H9 (cell line): ENCODE results near the gene AIF1L. TPM values are rescaled to one million over a fixed set of nuclear protein-coding genes. Genes with fewer than 3 reads are reported as not detected.

Experiments
- DNase-seq: peaks from one replicate; pipeline ENCODE4 v3.0.0-alpha.2; 2017
- H2AFZ ChIP-seq: one replicate; pipeline ENCODE4 v1.6.1; 2013; ENCODE audit warnings: mild to moderate bottlenecking, low read length, control low read depth, moderate library complexity
- H2AK5ac ChIP-seq: 2 replicates; pipeline ENCODE4 v1.6.1; 2013; ENCODE audit warnings: low read length, control low read depth, mixed read lengths; ENCODE audit not compliant: insufficient read length
- H2BK120ac ChIP-seq: one replicate; pipeline ENCODE4 v1.6.1; 2013; ENCODE audit warnings: low read depth, mild to moderate bottlenecking, low read length, control low read depth, inconsistent platforms; ENCODE audit not compliant: poor library complexity, severe bottlenecking
- H2BK12ac ChIP-seq: 2 replicates; pipeline ENCODE4 v1.6.1; 2013; ENCODE audit warnings: low read length, control low read depth, mixed read lengths, low read depth; ENCODE audit not compliant: insufficient read length
- H2BK15ac ChIP-seq: 2 replicates; pipeline ENCODE4 v1.6.1; 2013; ENCODE audit warnings: low read depth, low read length, control low read depth
- H2BK20ac ChIP-seq: one replicate; pipeline ENCODE4 v1.6.1; 2013; ENCODE audit warnings: low read depth, mild to moderate bottlenecking, low read length, control low read depth, inconsistent platforms; ENCODE audit not compliant: poor library complexity, severe bottlenecking
- H2BK5ac ChIP-seq: 2 replicates; pipeline ENCODE4 v1.6.1; 2013; ENCODE audit warnings: low read length, control low read depth, mixed read lengths; ENCODE audit not compliant: insufficient read length
- H3K14ac ChIP-seq: 2 replicates; pipeline ENCODE4 v1.6.1; 2013; ENCODE audit warnings: low read length, control low read depth; ENCODE audit not compliant: insufficient read depth
- H3K18ac ChIP-seq: 2 replicates; pipeline ENCODE4 v1.6.1; 2013; ENCODE audit warnings: low read depth, mild to moderate bottlenecking, mixed read lengths, low read length, control low read depth; ENCODE audit not compliant: insufficient read length
- H3K23ac ChIP-seq: 2 replicates; pipeline ENCODE4 v1.6.1; 2013; ENCODE audit warnings: low read length, control low read depth, mixed read lengths, low read depth; ENCODE audit not compliant: insufficient read length
- H3K23me2 ChIP-seq: 2 replicates; pipeline ENCODE4 v1.6.1; 2013; ENCODE audit warnings: low read depth, mild to moderate bottlenecking, mixed read lengths, low read length, control low read depth; ENCODE audit not compliant: insufficient read length, poor library complexity, severe bottlenecking
- H3K27ac ChIP-seq: 2 replicates; pipeline ENCODE4 v1.5.1; 2013; ENCODE audit warnings: low read length, control low read depth, mixed read lengths, low read depth; ENCODE audit not compliant: insufficient read length
- H3K27me3 ChIP-seq: 2 replicates; pipeline ENCODE4 v1.6.1; 2013; ENCODE audit warnings: low read length, control low read depth, inconsistent platforms; ENCODE audit not compliant: insufficient read depth
- H3K4ac ChIP-seq: 2 replicates; pipeline ENCODE4 v1.6.1; 2013; ENCODE audit warnings: low read depth, mild to moderate bottlenecking, control low read depth, inconsistent platforms, low read length, moderate library complexity
- H3K4me1 ChIP-seq: 2 replicates; pipeline ENCODE4 v1.6.1; 2013; ENCODE audit warnings: low read length, control low read depth, inconsistent platforms; ENCODE audit not compliant: insufficient read depth
- H3K4me2 ChIP-seq: 2 replicates; pipeline ENCODE4 v1.6.1; 2013; ENCODE audit warnings: low read length, control low read depth, mixed read lengths; ENCODE audit not compliant: insufficient read length, insufficient read depth
- H3K56ac ChIP-seq: 2 replicates; pipeline ENCODE4 v1.6.1; 2013; ENCODE audit warnings: low read depth, mild to moderate bottlenecking, mixed read lengths, low read length, control low read depth; ENCODE audit not compliant: insufficient read length
- H3K79me1 ChIP-seq: 2 replicates; pipeline ENCODE4 v1.6.1; 2013; ENCODE audit warnings: low read depth, mild to moderate bottlenecking, moderate library complexity, low read length, control low read depth, inconsistent platforms; ENCODE audit not compliant: insufficient read depth, poor library complexity, severe bottlenecking
- H3K79me2 ChIP-seq: 2 replicates; pipeline ENCODE4 v1.6.1; 2013; ENCODE audit warnings: low read length, control low read depth, inconsistent platforms; ENCODE audit not compliant: insufficient read depth
- H3K9ac ChIP-seq: 2 replicates; pipeline ENCODE4 v1.6.1; 2013; ENCODE audit warnings: low read length, control low read depth, mixed read lengths; ENCODE audit not compliant: insufficient read length; ENCODE audit errors: extremely low read depth
- H3K9me3 ChIP-seq: one replicate; pipeline ENCODE4 v1.6.1; 2013; ENCODE audit warnings: low read depth, low read length, inconsistent platforms; ENCODE audit not compliant: control insufficient read depth
- H3T11ph ChIP-seq: one replicate; pipeline ENCODE4 v1.6.1; 2013; ENCODE audit warnings: mild to moderate bottlenecking, low read length, control low read depth, inconsistent platforms
- H4K20me1 ChIP-seq: one replicate; pipeline ENCODE4 v1.6.1; 2013; ENCODE audit not compliant: control insufficient read depth, insufficient read length, insufficient read depth
- H4K5ac ChIP-seq: 2 replicates; pipeline ENCODE4 v1.6.1; 2013; ENCODE audit warnings: low read depth, mild to moderate bottlenecking, mixed read lengths, low read length, control low read depth; ENCODE audit not compliant: insufficient read length
- H4K8ac ChIP-seq: replicated peaks from 2 replicates; pipeline ENCODE4 v1.6.1; 2013; ENCODE audit warnings: low read length, control low read depth, mixed read lengths, low read depth; ENCODE audit not compliant: insufficient read length
- H4K91ac ChIP-seq: 2 replicates; pipeline ENCODE4 v1.6.1; 2013; ENCODE audit warnings: low read depth, mild to moderate bottlenecking, moderate library complexity, mixed read lengths, low read length, control low read depth; ENCODE audit not compliant: insufficient read length
- H3K27ac Mint-ChIP-seq, 3 experiments: 2 replicates in 2 of 3; 3 replicates in 1 of 3; pipeline ENCODE4 v1.8.0; 2020 to 2021; ENCODE audit warnings: mixed read lengths in 3 of 3, mild to moderate bottlenecking in 1 of 3, moderate library complexity in 1 of 3
- H3K27me3 Mint-ChIP-seq: 2 replicates; pipeline ENCODE4 v1.8.0; 2021; ENCODE audit warnings: low read depth, mild to moderate bottlenecking, moderate library complexity, mixed read lengths
- H3K36me3 Mint-ChIP-seq, 3 experiments: 2 replicates in 2 of 3; 3 replicates in 1 of 3; pipeline ENCODE4 v1.8.0; 2020 to 2021; ENCODE audit warnings: low read depth in 3 of 3, mixed read lengths in 3 of 3; ENCODE audit not compliant: insufficient read depth in 1 of 3
- H3K4me1 Mint-ChIP-seq, 2 experiments: 2 replicates each; pipeline ENCODE4 v1.8.0; 2020; ENCODE audit warnings: mixed read lengths in 2 of 2
- H3K4me3 Mint-ChIP-seq, 2 experiments: 2 replicates in 1 of 2; 3 replicates in 1 of 2; pipeline ENCODE4 v1.8.0; 2020 to 2021; ENCODE audit warnings: mild to moderate bottlenecking in 2 of 2, mixed read lengths in 2 of 2, moderate library complexity in 1 of 2
- H3K9me3 Mint-ChIP-seq, 2 experiments: 2 replicates in 1 of 2; 3 replicates in 1 of 2; pipeline ENCODE4 v1.8.0; 2020; ENCODE audit warnings: mild to moderate bottlenecking in 2 of 2, mixed read lengths in 2 of 2, moderate library complexity in 1 of 2
- CTCF ChIP-seq: fragments of 200-600 bp; sonication (generic); conservative IDR thresholded peaks from 3 replicates; pipeline ENCODE4 v1.8.0; 2021; ENCODE audit warnings: antibody characterized with exemption, mild to moderate bottlenecking
- WGBS: extraction: QIAGEN DNeasy Blood & Tissue Kit; methylation state at CpG from one replicate; pipeline ENCODE4 v1.1.7; 2013; ENCODE audit warnings: missing lambda C conversion rate, low lambda C conversion rate, mixed read lengths; ENCODE audit not compliant: insufficient read length; ENCODE audit errors: extremely low coverage; 5-methylcytosine and 5-hydroxymethylcytosine counted together
- total RNA-seq: library from RNA; stranded (reverse); gene quantifications from 2 replicates; pipeline ENCODE4 v1.2.1, GENCODE V29; 2021

The AIF1L gene
- total RNA-seq, 1 experiment from 2014 or later, result 122 TPM

- no peak overlapping the region for H2BK20ac ChIP-seq
- H3K4me1 ChIP-seq, result no peaks in the 10 kb centered on the region
- H3K4me3 Mint-ChIP-seq, result no peak overlapping the region
- no peak overlapping the region for H2BK12ac ChIP-seq
- H3K9ac ChIP-seq, result no peak overlapping the region
- H4K91ac ChIP-seq, result no peak overlapping the region
- no peaks in the 10 kb centered on the region for H3K4me1 Mint-ChIP-seq
- H3K27ac Mint-ChIP-seq, result peak overlapping the region in 2 of 3 experiments; percentile 37 to 90; a peak in 3 of 7 replicates
- no peak overlapping the region for H2AK5ac ChIP-seq
- no peak for DNase-seq
- H2AFZ ChIP-seq, result no peak overlapping the region
- no peak overlapping the region for H3K27ac ChIP-seq
- no peak overlapping the region; the same call in 1 of the 2 replicates for H3K14ac ChIP-seq
- no peak overlapping the region for H2BK15ac ChIP-seq
- H3K9me3 Mint-ChIP-seq, result no peaks in the 10 kb centered on the region
- H3K9me3 ChIP-seq, result no peaks in the 10 kb centered on the region
- H3K79me2 ChIP-seq, result no peaks in the 10 kb centered on the region
- H4K8ac ChIP-seq, result no peak overlapping the region
- no peaks in the 10 kb centered on the region for H3K23me2 ChIP-seq
- no CpG with 5 or more reads among the region's 23 CpGs for WGBS
- H3K27me3 Mint-ChIP-seq, result no peaks in the 10 kb centered on the region
- H3K27me3 ChIP-seq, result no peaks in the 10 kb centered on the region
- no peak overlapping the region for H3K4ac ChIP-seq
- H4K5ac ChIP-seq, result no peak overlapping the region
- no peak overlapping the region for H2BK5ac ChIP-seq
- no peak overlapping the region for H3K56ac ChIP-seq
- H2BK120ac ChIP-seq, result no peak overlapping the region
- H3T11ph ChIP-seq, result no peak overlapping the region
- H3K36me3 Mint-ChIP-seq, result no peaks in the 10 kb centered on the region; a peak in 2 of 7 replicates
- no peak overlapping the region for H3K18ac ChIP-seq
- TF ChIP-seq CTCF, result no peak
- no peak overlapping the region for H3K4me2 ChIP-seq
- H4K20me1 ChIP-seq, result no peaks in the 10 kb centered on the region
- H3K79me1 ChIP-seq, result no peaks in the 10 kb centered on the region
- H3K23ac ChIP-seq, result no peak overlapping the region
Observed at GRCh38 chr9:131085370-131086122, 10.8 kb upstream of the AIF1L start.
